SK-N-MC (cell line): Measurements from ENCODE around the gene PIP4K2C.

ENCODE experiments used
- EZH2 ChIP-seq: fragments of 200-600 bp; sonication (generic); IDR thresholded peaks from one replicate; pipeline ENCODE4 v1.6.1; 2017; ENCODE audit warnings: antibody characterized with exemption
- FOXP2 ChIP-seq: optimal IDR thresholded peaks from 2 replicates; pipeline ENCODE3; 2011; ENCODE audit warnings: mild to moderate bottlenecking, moderate library complexity; ENCODE audit not compliant: insufficient read depth; ENCODE audit errors: extremely low read length, control extremely low read depth
- POLR2AphosphoS5 ChIP-seq: IDR thresholded peaks from 2 replicates; pipeline ENCODE4 v1.6.1; 2012; ENCODE audit warnings: mild to moderate bottlenecking, low read depth, low read length, borderline replicate concordance

DNA sequence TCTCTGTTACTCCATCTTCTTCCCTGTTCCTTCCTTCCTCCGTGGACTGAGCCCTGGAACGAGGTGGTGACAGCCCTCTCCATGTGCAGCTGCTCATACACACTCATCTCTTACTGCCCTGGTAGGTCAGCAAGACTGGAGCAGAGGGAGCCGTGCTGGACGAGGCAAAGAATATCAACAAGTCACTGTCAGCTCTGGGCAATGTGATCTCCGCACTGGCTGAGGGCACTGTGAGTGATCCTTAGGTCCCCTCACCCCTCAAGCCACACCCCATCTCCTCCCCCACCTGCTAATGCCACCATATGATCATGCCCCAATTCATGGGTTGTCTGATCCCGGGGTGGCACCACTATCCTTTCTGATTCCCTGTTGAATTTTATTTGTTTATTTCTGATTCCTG is 22.2 kb upstream of the PIP4K2C start:
- TF ChIP-seq EZH2 (no peak), POLR2AphosphoS5 (no peak), FOXP2 (no peak)
